Measurements from ENCODE around the gene GPC5.
"Not testable (repeated sequence)": the region's sequence is repeated elsewhere in the genome, so short reads cannot be mapped to it uniquely, and the experiment has no call there.

GRCh38 chr13:92280986-92281385 is 882.6 kb downstream of the GPC5 start:
- not testable (repeated sequence) for TF ChIP-seq POLR2A (IDR thresholded peaks at IDR 0.05); CTCF (IDR thresholded peaks at IDR 0.05 in 4 of 5, conservative IDR thresholded peaks at IDR 0.05 in 1 of 5)

All from gastrocnemius medialis (tissue), 4 donors.